IMR-90 (cell line): ENCODE data around the gene PRKCE.

Source experiments
- CTCF ChIP-seq: conservative IDR thresholded peaks from 2 replicates; pipeline ENCODE4 v1.5.1; 2012; ENCODE audit warnings: mild to moderate bottlenecking, low read depth, low read length, improper control_type of control experiment
- POLR2A ChIP-seq: IDR thresholded peaks from 2 replicates; pipeline ENCODE4 v1.6.1; 2012; ENCODE audit warnings: mild to moderate bottlenecking, low read depth, low read length
- RAD21 ChIP-seq: IDR thresholded peaks from 2 replicates; pipeline ENCODE4 v1.6.1; 2012; ENCODE audit warnings: low read length, improper control_type of control experiment
- SMC3 ChIP-seq: fragments of 150-350 bp; IDR thresholded peaks from 2 replicates; pipeline ENCODE4 v1.6.1; 2016; ENCODE audit warnings: low read depth, mild to moderate bottlenecking, antibody characterized with exemption, low read length, moderate library complexity

GRCh38 chr2:45994060-45994459 lies 342.6 kb downstream of the PRKCE start:
- TF ChIP-seq CTCF (no peak), POLR2A (no peak), RAD21 (no peak), SMC3 (no peak)
